ENCODE measurements around the gene CLCN3. TPM values are rescaled to one million over a fixed set of nuclear protein-coding genes. Genes with fewer than 3 reads are reported as not detected.

Gene CLCN3
- polyA plus RNA-seq, 3 donors, result 5.3 to 7.8 (median 5.4) TPM

DNA sequence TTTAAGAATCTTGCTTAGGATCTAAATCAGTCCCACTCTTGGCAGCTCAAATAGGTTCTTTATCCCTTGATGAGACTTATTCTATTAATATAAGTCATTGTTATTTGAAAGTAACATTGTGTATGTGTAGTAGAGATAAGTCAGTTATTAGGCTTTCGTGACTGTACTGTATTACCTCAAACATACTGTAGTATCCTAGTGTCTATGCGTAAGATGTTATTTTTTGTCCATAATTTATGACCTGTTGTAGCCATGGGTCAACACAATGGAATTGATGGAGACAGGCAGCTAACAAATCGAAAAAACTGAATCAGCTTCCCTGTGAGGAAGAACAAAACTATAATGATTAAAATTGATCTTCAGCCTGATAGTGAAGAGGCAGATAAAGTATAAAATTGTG is 41.8 kb downstream of the CLCN3 start:
- Mint-ChIP-seq H3K27ac (peak overlapping the region in 1 of 7 donors; percentile 49), H3K4me3 (no peak overlapping the region), H3K4me1 (peaks cover 19% of the 10 kb centered on the region), H3K36me3 (peaks cover 2 to 7% of the 10 kb centered on the region in 2 donors), H3K27me3 (ENCODE audit: low read depth in 3 of 3) (no peaks in the 10 kb centered on the region), H3K9me3 (no peaks in the 10 kb centered on the region)
- WGBS (ENCODE audit: insufficient coverage), result no CpG with 5 or more reads among the region's 3 CpGs
- H3K27ac ChIP-seq (ENCODE audit: low read depth in 1 of 2, low read length in 2 of 2), result no peak overlapping the region
- DNase-seq, result no peak
- H3K79me2 ChIP-seq (ENCODE audit: insufficient read depth, low read length), result peaks cover 7% of the 10 kb centered on the region
- H3K4me3 ChIP-seq (replicated peaks in 1 of 3; ENCODE audit: low read depth in 2 of 3, low read length in 3 of 3), result no peak overlapping the region
- H3K4me1 ChIP-seq (ENCODE audit: control insufficient read depth in 1 of 2, insufficient read depth in 2 of 2, low read length in 2 of 2), result peaks cover 11 to 18% of the 10 kb centered on the region in 2 donors
- no peak overlapping the region for H3K9ac ChIP-seq (ENCODE audit: insufficient read depth, low read length, poor library complexity, severe bottlenecking)
- H3K4me2 ChIP-seq (replicated peaks; ENCODE audit: extremely low read depth, low read length, poor library complexity, severe bottlenecking), result no peak overlapping the region
- intact Hi-C loops (cut with micrococcal nuclease), result no loop called here
- no peaks in the 10 kb centered on the region for H3K36me3 ChIP-seq (replicated peaks in 1 of 2; ENCODE audit: control insufficient read depth in 1 of 2, insufficient read depth in 2 of 2, low read length in 2 of 2)
- H3K9me3 ChIP-seq (replicated peaks in 1 of 2; ENCODE audit: control insufficient read depth in 1 of 2, insufficient read depth in 1 of 2, low read length in 2 of 2), result no peaks in the 10 kb centered on the region
- TF ChIP-seq, protein P1, sequence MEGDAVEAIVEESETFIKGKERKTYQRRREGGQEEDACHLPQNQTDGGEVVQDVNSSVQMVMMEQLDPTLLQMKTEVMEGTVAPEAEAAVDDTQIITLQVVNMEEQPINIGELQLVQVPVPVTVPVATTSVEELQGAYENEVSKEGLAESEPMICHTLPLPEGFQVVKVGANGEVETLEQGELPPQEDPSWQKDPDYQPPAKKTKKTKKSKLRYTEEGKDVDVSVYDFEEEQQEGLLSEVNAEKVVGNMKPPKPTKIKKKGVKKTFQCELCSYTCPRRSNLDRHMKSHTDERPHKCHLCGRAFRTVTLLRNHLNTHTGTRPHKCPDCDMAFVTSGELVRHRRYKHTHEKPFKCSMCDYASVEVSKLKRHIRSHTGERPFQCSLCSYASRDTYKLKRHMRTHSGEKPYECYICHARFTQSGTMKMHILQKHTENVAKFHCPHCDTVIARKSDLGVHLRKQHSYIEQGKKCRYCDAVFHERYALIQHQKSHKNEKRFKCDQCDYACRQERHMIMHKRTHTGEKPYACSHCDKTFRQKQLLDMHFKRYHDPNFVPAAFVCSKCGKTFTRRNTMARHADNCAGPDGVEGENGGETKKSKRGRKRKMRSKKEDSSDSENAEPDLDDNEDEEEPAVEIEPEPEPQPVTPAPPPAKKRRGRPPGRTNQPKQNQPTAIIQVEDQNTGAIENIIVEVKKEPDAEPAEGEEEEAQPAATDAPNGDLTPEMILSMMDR (IDR thresholded peaks at IDR 0.05), result no peak
- H2AFZ ChIP-seq (ENCODE audit: insufficient read depth, low read depth, low read length, poor library complexity, severe bottlenecking), result no peak overlapping the region
- H4K20me1 ChIP-seq (ENCODE audit: insufficient read depth, low read length), result no peaks in the 10 kb centered on the region
- no peaks in the 10 kb centered on the region for H3K27me3 ChIP-seq (ENCODE audit: control insufficient read depth in 2 of 2, insufficient read depth in 2 of 2, low read length in 2 of 2)

DNA sequence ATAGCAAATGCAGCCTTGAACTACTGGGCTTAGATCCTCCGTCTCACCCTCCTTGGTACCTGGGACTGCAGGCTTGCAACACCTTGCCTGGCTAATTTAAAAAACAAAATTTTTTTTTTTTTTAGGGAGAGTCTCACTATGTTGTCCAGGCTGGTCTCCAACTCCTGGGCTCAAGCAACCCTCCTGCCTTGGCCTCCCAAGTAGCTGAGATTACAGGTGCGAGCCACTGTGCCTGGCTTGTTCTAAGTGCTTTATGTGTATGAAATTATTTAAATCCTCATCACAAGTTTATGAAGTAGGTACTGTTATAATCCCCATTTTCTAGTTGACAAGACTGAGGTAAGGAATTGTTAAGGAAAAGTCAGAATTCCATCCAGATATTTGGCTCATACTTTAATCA is 43.0 kb downstream of the CLCN3 start:
- intact Hi-C loops (cut with micrococcal nuclease), result no loop called here
- H3K27ac Mint-ChIP-seq, result no peak overlapping the region
- Histone ChIP-seq H3K36me3 (replicated peaks in 1 of 2; ENCODE audit: control insufficient read depth in 1 of 2, insufficient read depth in 2 of 2, low read length in 2 of 2) (no peaks in the 10 kb centered on the region), H3K4me1 (ENCODE audit: control insufficient read depth in 1 of 2, insufficient read depth in 2 of 2, low read length in 2 of 2) (peaks cover 11 to 13% of the 10 kb centered on the region in 2 donors), H3K27ac (ENCODE audit: low read depth in 1 of 2, low read length in 2 of 2) (no peak overlapping the region), H2AFZ (ENCODE audit: insufficient read depth, low read depth, low read length, poor library complexity, severe bottlenecking) (no peak overlapping the region), H3K9me3 (replicated peaks in 1 of 2; ENCODE audit: control insufficient read depth in 1 of 2, insufficient read depth in 1 of 2, low read length in 2 of 2) (no peaks in the 10 kb centered on the region), H4K20me1 (ENCODE audit: insufficient read depth, low read length) (no peaks in the 10 kb centered on the region), H3K9ac (ENCODE audit: insufficient read depth, low read length, poor library complexity, severe bottlenecking) (no peak overlapping the region), H3K4me2 (replicated peaks; ENCODE audit: extremely low read depth, low read length, poor library complexity, severe bottlenecking) (no peak overlapping the region), H3K27me3 (ENCODE audit: control insufficient read depth in 2 of 2, insufficient read depth in 2 of 2, low read length in 2 of 2) (no peaks in the 10 kb centered on the region), H3K4me3 (replicated peaks in 1 of 3; ENCODE audit: low read depth in 2 of 3, low read length in 3 of 3) (no peak overlapping the region), H3K79me2 (ENCODE audit: insufficient read depth, low read length) (peaks cover 4% of the 10 kb centered on the region)
- TF ChIP-seq, protein P1 (IDR thresholded peaks at IDR 0.05), result no peak
- DNase-seq, result no peak
- no CpG with 5 or more reads among the region's 2 CpGs for WGBS (ENCODE audit: insufficient coverage)
- H3K4me1 Mint-ChIP-seq, result peaks cover 14% of the 10 kb centered on the region
- no peaks in the 10 kb centered on the region for H3K27me3 Mint-ChIP-seq (ENCODE audit: low read depth in 3 of 3)
- H3K4me3 Mint-ChIP-seq, result no peak overlapping the region
- no peaks in the 10 kb centered on the region for H3K9me3 Mint-ChIP-seq
- peaks cover 6 to 15% of the 10 kb centered on the region in 2 donors for H3K36me3 Mint-ChIP-seq

Measured in CD14-positive monocyte (primary cell).